CD14-positive monocyte (primary cell): Measurements from ENCODE around the gene NLRC5. TPM values are rescaled to one million over a fixed set of nuclear protein-coding genes. Genes with fewer than 3 reads are reported as not detected.
A peak's percentile ranks its signal among the peaks of the same experiment; 100 is the strongest.

Experiments used
- DNase-seq, 3 donors: peaks; one replicate each; pipeline ENCODE4 v3.0.0-alpha.2; 2011 to 2022
- H2AFZ ChIP-seq: 2 replicates; pipeline ENCODE4 v1.6.0; 2012; ENCODE audit warnings: mild to moderate bottlenecking, low read depth, low read length, inconsistent platforms; ENCODE audit not compliant: insufficient read depth, poor library complexity, severe bottlenecking
- H3K27ac ChIP-seq, 2 donors: 1 replicate in 1 of 2; 2 replicates in 1 of 2; pipeline ENCODE4 v1.5.1; 2012 to 2013; ENCODE audit warnings: low read length in 2 of 2, control low read depth in 1 of 2, inconsistent platforms in 1 of 2, low read depth in 1 of 2, mild to moderate bottlenecking in 1 of 2
- H3K27me3 ChIP-seq, 2 donors: one replicate each; pipeline versions ENCODE4 v1.6.0 to v1.6.1; 2011 to 2013; ENCODE audit warnings: low read length in 2 of 2; ENCODE audit not compliant: control insufficient read depth in 2 of 2, insufficient read depth in 2 of 2
- H3K36me3 ChIP-seq, 2 donors: replicated peaks in 1 of 2; 1 replicate in 1 of 2; 2 replicates in 1 of 2; pipeline versions ENCODE4 v1.5.1 to v1.6.1; 2012 to 2013; ENCODE audit warnings: low read length in 2 of 2, control low read depth in 1 of 2, inconsistent platforms in 1 of 2, mild to moderate bottlenecking in 1 of 2; ENCODE audit not compliant: insufficient read depth in 2 of 2, control insufficient read depth in 1 of 2
- H3K4me1 ChIP-seq, 2 donors: 1 replicate in 1 of 2; 2 replicates in 1 of 2; pipeline versions ENCODE4 v1.5.1 to v1.6.1; 2012 to 2013; ENCODE audit warnings: low read length in 2 of 2, control low read depth in 1 of 2, inconsistent platforms in 1 of 2, mild to moderate bottlenecking in 1 of 2, moderate library complexity in 1 of 2; ENCODE audit not compliant: insufficient read depth in 2 of 2, control insufficient read depth in 1 of 2
- H3K4me2 ChIP-seq: replicated peaks from 2 replicates; pipeline ENCODE3; 2012; ENCODE audit warnings: low read length, moderate library complexity, mild to moderate bottlenecking; ENCODE audit not compliant: poor library complexity, severe bottlenecking; ENCODE audit errors: extremely low read depth
- H3K4me3 ChIP-seq, 3 experiments: fragments of 200-600 bp in 1 of 3; sonication (generic) in 1 of 3; replicated peaks in 1 of 3; 1 replicate in 2 of 3; 2 replicates in 1 of 3; pipeline ENCODE4 v1.5.1; 2011 to 2013; ENCODE audit warnings: low read length in 3 of 3, mild to moderate bottlenecking in 3 of 3, control low read depth in 2 of 3, low read depth in 2 of 3, inconsistent platforms in 1 of 3, moderate library complexity in 1 of 3
- H3K79me2 ChIP-seq: 2 replicates; pipeline ENCODE4 v1.6.0; 2012; ENCODE audit warnings: mild to moderate bottlenecking, control low read depth, inconsistent platforms, low read length, moderate library complexity; ENCODE audit not compliant: insufficient read depth
- H3K9ac ChIP-seq: 2 replicates; pipeline ENCODE4 v1.6.0; 2017; ENCODE audit warnings: low read length, mild to moderate bottlenecking; ENCODE audit not compliant: insufficient read depth, poor library complexity, severe bottlenecking
- H3K9me3 ChIP-seq, 2 donors: replicated peaks in 1 of 2; 1 replicate in 1 of 2; 2 replicates in 1 of 2; pipeline versions ENCODE4 v1.5.1 to v1.6.1; 2012 to 2013; ENCODE audit warnings: low read length in 2 of 2, control low read depth in 1 of 2; ENCODE audit not compliant: control insufficient read depth in 1 of 2, insufficient read depth in 1 of 2
- H4K20me1 ChIP-seq: 2 replicates; pipeline ENCODE4 v1.6.0; 2012; ENCODE audit warnings: mild to moderate bottlenecking, low read length, control low read depth, moderate library complexity; ENCODE audit not compliant: insufficient read depth
- H3K27ac Mint-ChIP-seq, 7 donors: one replicate each; pipeline ENCODE4 v1.8.0; 2020; ENCODE audit warnings: mild to moderate bottlenecking in 7 of 7, mixed read lengths in 7 of 7, moderate library complexity in 6 of 7, inconsistent platforms in 2 of 7
- H3K27me3 Mint-ChIP-seq, 3 donors: one replicate each; pipeline ENCODE4 v1.8.0; 2021 to 2022; ENCODE audit warnings: low read depth in 3 of 3, mild to moderate bottlenecking in 3 of 3, mixed read lengths in 3 of 3, moderate library complexity in 3 of 3, inconsistent platforms in 1 of 3
- H3K36me3 Mint-ChIP-seq, 2 donors: one replicate each; pipeline ENCODE4 v1.8.0; 2020; ENCODE audit warnings: mixed read lengths in 2 of 2, inconsistent platforms in 1 of 2, mild to moderate bottlenecking in 1 of 2
- H3K4me1 Mint-ChIP-seq: one replicate; pipeline ENCODE4 v1.8.0; 2020; ENCODE audit warnings: mild to moderate bottlenecking, mixed read lengths
- H3K4me3 Mint-ChIP-seq, 2 donors: one replicate each; pipeline ENCODE4 v1.8.0; 2020; ENCODE audit warnings: mild to moderate bottlenecking in 2 of 2, mixed read lengths in 2 of 2, moderate library complexity in 1 of 2
- H3K9me3 Mint-ChIP-seq, 7 donors: one replicate each; pipeline ENCODE4 v1.8.0; 2020 to 2022; ENCODE audit warnings: mixed read lengths in 7 of 7, mild to moderate bottlenecking in 6 of 7, moderate library complexity in 6 of 7, inconsistent platforms in 2 of 7
- WGBS: methylation state at CpG from one replicate; pipeline ENCODE4 v1.1.5; 2013; ENCODE audit warnings: missing lambda C conversion rate; ENCODE audit not compliant: insufficient coverage; 5-methylcytosine and 5-hydroxymethylcytosine counted together
- intact Hi-C, 2 donors: fragments of 100-400 bp; cut with micrococcal nuclease; formaldehyde crosslinking; loops; one replicate each; pipeline versions ENCODE4 v1.15.0 to v1.15.1; 2023
- polyA plus RNA-seq, 3 donors: library from polyadenylated mRNA; depleted of rRNA in 1 of 3; unstranded in 2 of 3; stranded (reverse) in 1 of 3; fragments of 300-500 nt in 2 of 3; fragments of >200 nt in 1 of 3; fragmentation: Illumina TruSeq in 2 of 3; gene quantifications; 1 replicate in 2 of 3; 2 replicates in 1 of 3; pipeline ENCODE4 v1.2.3, GENCODE V29; 2012 to 2021
- TF ChIP-seq, protein P1 (sequence below): fragments of 200-600 bp; IDR thresholded peaks from one replicate; pipeline ENCODE4 v1.8.0; 2022; ENCODE audit warnings: antibody characterized with exemption, mild to moderate bottlenecking

The NLRC5 gene
- polyA plus RNA-seq, 3 donors, result 10.3 to 171 (median 21.6) TPM

DNA sequence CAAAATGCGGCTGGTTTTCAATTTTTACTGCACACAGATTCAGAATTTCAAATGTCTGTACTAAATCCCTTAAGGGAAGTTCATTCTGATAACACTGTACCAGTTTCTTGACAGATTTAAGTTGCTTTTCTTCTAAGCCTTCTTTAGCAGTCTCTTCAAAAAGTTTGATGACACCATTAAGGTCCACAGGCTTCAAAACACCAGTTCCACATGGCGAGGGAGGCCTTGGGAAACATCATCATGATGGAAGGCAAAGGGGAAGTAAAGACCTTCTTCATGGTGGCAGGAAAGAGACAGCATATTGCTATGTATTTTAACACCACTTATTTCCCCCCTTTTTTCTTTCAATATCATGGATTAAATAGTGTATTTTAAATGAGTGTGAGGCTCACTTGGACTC, 24.5 kb downstream of the NLRC5 start:
- no peak overlapping the region for H3K4me3 Mint-ChIP-seq

DNA sequence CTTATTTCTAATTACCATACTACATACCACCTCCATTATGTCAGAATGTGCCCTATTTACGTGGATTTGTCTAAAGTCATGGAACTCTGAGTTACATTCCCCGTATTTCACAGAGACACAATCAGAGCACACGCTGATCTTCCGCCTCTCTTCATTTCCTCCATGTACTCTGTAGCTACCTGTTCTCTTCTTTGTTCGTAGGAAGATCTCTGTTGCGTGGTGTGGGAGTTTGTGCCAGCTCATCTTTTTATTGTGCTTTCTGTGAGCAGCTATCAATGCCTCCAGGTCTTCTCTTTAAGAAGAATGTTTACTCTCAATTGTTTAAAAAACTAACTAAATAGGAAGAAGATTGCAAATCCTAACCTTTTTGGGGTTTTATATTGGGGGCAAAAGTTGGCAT, 26.9 kb downstream of the NLRC5 start:
- Histone ChIP-seq H3K4me3 (no peak overlapping the region), H3K36me3 (peaks cover 45 to 57% of the 10 kb centered on the region in 2 donors), H3K4me1 (peaks cover 17 to 22% of the 10 kb centered on the region in 2 donors), H4K20me1 (peaks cover 20% of the 10 kb centered on the region), H2AFZ (no peak overlapping the region), H3K27me3 (no peaks in the 10 kb centered on the region), H3K9ac (no peak overlapping the region), H3K9me3 (no peaks in the 10 kb centered on the region), H3K27ac (peak overlapping the region in 1 of 2 donors; percentile 12), H3K4me2 (no peak overlapping the region), H3K79me2 (peaks cover 48% of the 10 kb centered on the region)
- Mint-ChIP-seq H3K4me3 (no peak overlapping the region), H3K36me3 (peaks cover 56 to 57% of the 10 kb centered on the region in 2 donors), H3K9me3 (peaks cover 0 to 4% (median 0%) of the 10 kb centered on the region in 7 donors), H3K27ac (peak overlapping the region in 1 of 7 donors; percentile 3), H3K4me1 (peaks cover 22% of the 10 kb centered on the region), H3K27me3 (no peaks in the 10 kb centered on the region)
- intact Hi-C loops, result no loop called here
- 90% methylated on average over 2 of the region's 6 CpGs for WGBS
- TF ChIP-seq, protein P1, sequence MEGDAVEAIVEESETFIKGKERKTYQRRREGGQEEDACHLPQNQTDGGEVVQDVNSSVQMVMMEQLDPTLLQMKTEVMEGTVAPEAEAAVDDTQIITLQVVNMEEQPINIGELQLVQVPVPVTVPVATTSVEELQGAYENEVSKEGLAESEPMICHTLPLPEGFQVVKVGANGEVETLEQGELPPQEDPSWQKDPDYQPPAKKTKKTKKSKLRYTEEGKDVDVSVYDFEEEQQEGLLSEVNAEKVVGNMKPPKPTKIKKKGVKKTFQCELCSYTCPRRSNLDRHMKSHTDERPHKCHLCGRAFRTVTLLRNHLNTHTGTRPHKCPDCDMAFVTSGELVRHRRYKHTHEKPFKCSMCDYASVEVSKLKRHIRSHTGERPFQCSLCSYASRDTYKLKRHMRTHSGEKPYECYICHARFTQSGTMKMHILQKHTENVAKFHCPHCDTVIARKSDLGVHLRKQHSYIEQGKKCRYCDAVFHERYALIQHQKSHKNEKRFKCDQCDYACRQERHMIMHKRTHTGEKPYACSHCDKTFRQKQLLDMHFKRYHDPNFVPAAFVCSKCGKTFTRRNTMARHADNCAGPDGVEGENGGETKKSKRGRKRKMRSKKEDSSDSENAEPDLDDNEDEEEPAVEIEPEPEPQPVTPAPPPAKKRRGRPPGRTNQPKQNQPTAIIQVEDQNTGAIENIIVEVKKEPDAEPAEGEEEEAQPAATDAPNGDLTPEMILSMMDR, result no peak
- DNase-seq, result no peak

More for the DNA sequence above, 24.5 kb downstream of the NLRC5 start:
- Mint-ChIP-seq H3K27me3 (no peaks in the 10 kb centered on the region), H3K9me3 (peaks cover 0 to 3% (median 0%) of the 10 kb centered on the region in 7 donors), H3K36me3 (peaks cover 39 to 44% of the 10 kb centered on the region in 2 donors), H3K27ac (peak overlapping the region; percentile 70 to 93 (median 87)), H3K4me1 (peaks cover 32% of the 10 kb centered on the region)
- Histone ChIP-seq H3K27me3 (no peaks in the 10 kb centered on the region), H3K27ac (peak overlapping the region in 1 of 2 donors; percentile 81), H3K4me2 (peak overlapping the region; percentile 19), H3K4me3 (peak overlapping the region in 1 of 3 experiments; percentile 6), H2AFZ (no peak overlapping the region), H3K36me3 (peaks cover 24 to 33% of the 10 kb centered on the region in 2 donors), H3K4me1 (peaks cover 17 to 30% of the 10 kb centered on the region in 2 donors), H3K79me2 (peaks cover 71% of the 10 kb centered on the region), H3K9me3 (no peaks in the 10 kb centered on the region), H3K9ac (peak overlapping the region; percentile 36), H4K20me1 (peaks cover 29% of the 10 kb centered on the region)
- peak; percentile 60 to 70 (median 63) for DNase-seq
- 88% methylated on average over 1 of the region's 2 CpGs for WGBS
- intact Hi-C loops, result no loop called here
- TF ChIP-seq, protein P1, result no peak
